Liver (tissue), 3 donors: ENCODE data around the gene ACOXL.

Experiments used
- GABPA ChIP-seq, 2 donors: IDR thresholded peaks in 1 of 2; conservative IDR thresholded peaks in 1 of 2; 2 replicates each; pipeline ENCODE4 v1.6.1; 2016; ENCODE audit warnings: antibody characterized with exemption in 2 of 2, mild to moderate bottlenecking in 1 of 2, moderate library complexity in 1 of 2
- TF ChIP-seq, protein P1 (sequence below): fragments of 150-350 bp; IDR thresholded peaks from 2 replicates; pipeline ENCODE4 v1.5.1; 2017; ENCODE audit warnings: improper control_type of control experiment, low read depth, low read length; ENCODE audit not compliant: missing input control
- donor health status: healthy.
- donor health status: healthy.

DNA sequence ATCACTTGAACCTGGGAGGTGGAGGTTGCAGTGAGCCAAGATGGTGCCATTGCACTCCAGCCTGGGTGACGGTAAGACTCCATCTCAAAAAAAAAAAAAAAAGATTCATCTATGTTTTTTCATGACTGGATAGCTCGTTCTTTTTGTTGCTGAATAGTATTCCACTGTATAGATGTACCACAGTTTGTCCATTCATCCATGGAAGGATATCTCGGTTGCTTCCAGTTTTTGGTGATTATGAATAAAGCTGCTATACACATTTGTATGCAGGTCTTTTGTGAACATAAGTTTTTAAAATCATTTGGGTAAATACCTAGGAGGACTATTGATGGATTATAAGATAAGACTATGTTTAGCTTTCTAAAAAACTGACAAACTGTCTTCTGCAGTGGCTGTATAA, 90.8 kb downstream of the ACOXL start:
- TF ChIP-seq, protein P1, sequence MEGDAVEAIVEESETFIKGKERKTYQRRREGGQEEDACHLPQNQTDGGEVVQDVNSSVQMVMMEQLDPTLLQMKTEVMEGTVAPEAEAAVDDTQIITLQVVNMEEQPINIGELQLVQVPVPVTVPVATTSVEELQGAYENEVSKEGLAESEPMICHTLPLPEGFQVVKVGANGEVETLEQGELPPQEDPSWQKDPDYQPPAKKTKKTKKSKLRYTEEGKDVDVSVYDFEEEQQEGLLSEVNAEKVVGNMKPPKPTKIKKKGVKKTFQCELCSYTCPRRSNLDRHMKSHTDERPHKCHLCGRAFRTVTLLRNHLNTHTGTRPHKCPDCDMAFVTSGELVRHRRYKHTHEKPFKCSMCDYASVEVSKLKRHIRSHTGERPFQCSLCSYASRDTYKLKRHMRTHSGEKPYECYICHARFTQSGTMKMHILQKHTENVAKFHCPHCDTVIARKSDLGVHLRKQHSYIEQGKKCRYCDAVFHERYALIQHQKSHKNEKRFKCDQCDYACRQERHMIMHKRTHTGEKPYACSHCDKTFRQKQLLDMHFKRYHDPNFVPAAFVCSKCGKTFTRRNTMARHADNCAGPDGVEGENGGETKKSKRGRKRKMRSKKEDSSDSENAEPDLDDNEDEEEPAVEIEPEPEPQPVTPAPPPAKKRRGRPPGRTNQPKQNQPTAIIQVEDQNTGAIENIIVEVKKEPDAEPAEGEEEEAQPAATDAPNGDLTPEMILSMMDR, result no peak
- TF ChIP-seq GABPA (IDR thresholded peaks at IDR 0.05 in 1 of 2, conservative IDR thresholded peaks at IDR 0.05 in 1 of 2), result no peak
